ENCODE results near the gene ST3GAL4. TPM values are rescaled to one million over a fixed set of nuclear protein-coding genes. Genes with fewer than 3 reads are reported as not detected.

The ST3GAL4 gene
- total RNA-seq, 1 experiment from 2014 or later, result 13.1 TPM

- ChIA-PET RAD21 (ENCODE audit: low non-redundant PET in 1 of 2, low total read pairs in 2 of 2, uncharacterized antibody in 2 of 2, unreplicated experiment in 2 of 2) (interaction anchor here in 1 of 2 experiments (0.6 kb wide), 1 partner anchor 134 kb away, joined by 5 read pairs; no protein-coding TSS in a partner anchor), CTCF (interaction anchor here (1.4 kb wide), 1 partner anchor 128 kb away, joined by 6 read pairs; no protein-coding TSS in a partner anchor), POLR2A (no interaction called here)
- peak overlapping the region; percentile 69 for H3K4me2 ChIP-seq (ENCODE audit: low read length)
- peaks cover 17 to 38% of the 10 kb centered on the region in 2 experiments for H3K4me1 ChIP-seq (ENCODE audit: control insufficient read depth in 1 of 2, insufficient read depth in 2 of 2, low read length in 2 of 2)
- H3K4me3 ChIP-seq (replicated peaks in 1 of 2; ENCODE audit: low read depth in 1 of 2, low read length in 2 of 2), result peak overlapping the region in 1 of 2 experiments; percentile 36; a peak in 2 of 4 replicates
- H3K9me2 ChIP-seq (ENCODE audit: insufficient read depth), result no peaks in the 10 kb centered on the region
- H3K27me3 ChIP-seq (ENCODE audit: insufficient read depth, low read length), result no peaks in the 10 kb centered on the region
- BruUV-seq (replicated peaks), result no TSS peak
- H3K36me3 ChIP-seq (ENCODE audit: control insufficient read depth in 1 of 2, insufficient read depth in 2 of 2, low read length in 2 of 2), result 0 out of 4 replicates have a peak, but pooled peaks cover 0 to 6% of the 10 kb centered on the region in 2 experiments
- ATAC-seq, result 0 out of 2 replicates have a peak, but pooled peaks have one; percentile 1
- peak overlapping the region; percentile 40; the same call in 1 of the 2 replicates for H3K27ac ChIP-seq (ENCODE audit: low read depth, low read length)
- intact Hi-C loops (cut with micrococcal nuclease), result no loop called here
- peaks cover 33% of the 10 kb centered on the region; the same call in 1 of the 2 replicates for H3K79me2 ChIP-seq (ENCODE audit: insufficient read depth, low read length)
- no peak overlapping the region for H2AFZ ChIP-seq (ENCODE audit: low read depth, low read length, poor library complexity, severe bottlenecking)
- H3K9ac ChIP-seq (ENCODE audit: low read length), result peak overlapping the region; percentile 22
- H3K9me3 ChIP-seq (ENCODE audit: control insufficient read depth in 1 of 2, insufficient read depth in 1 of 2, low read depth in 1 of 2, low read length in 2 of 2), result no peaks in the 10 kb centered on the region
- no peak for TF ChIP-seq ZFX (IDR thresholded peaks at IDR 0.05)
- no peak for TF ChIP-seq TCF7L2 (IDR thresholded peaks at IDR 0.05; ENCODE audit: borderline replicate concordance, extremely low read depth, insufficient read depth, insufficient read length)
- peak; percentile 59; the same call in 1 of the 2 replicates for TF ChIP-seq MAX (IDR thresholded peaks at IDR 0.05)
- no peak for DNase-seq (ENCODE audit: low read depth, low spot score)
- H4K20me1 ChIP-seq (ENCODE audit: insufficient read depth), result no peaks in the 10 kb centered on the region
Measured at GRCh38 chr11:126352934-126353801, 2.3 kb upstream of the ST3GAL4 start.

GRCh38 chr11:126354631-126355323 is 709 bp upstream of the ST3GAL4 start:
- peaks cover 20 to 40% of the 10 kb centered on the region in 2 experiments for H3K4me1 ChIP-seq (ENCODE audit: control insufficient read depth in 1 of 2, insufficient read depth in 2 of 2, low read length in 2 of 2)
- TF ChIP-seq POLR2AphosphoS5 (IDR thresholded peaks at IDR 0.05; ENCODE audit: low read depth, low read length) (no peak), ZFX (IDR thresholded peaks at IDR 0.05) (no peak; the same call in 1 of the 2 replicates), EZH2phosphoT487 (IDR thresholded peaks at IDR 0.05; ENCODE audit: borderline replicate concordance) (no peak), JUND (IDR thresholded peaks at IDR 0.05) (no peak), EGR1 (IDR thresholded peaks at IDR 0.05; ENCODE audit: low read depth) (no peak), SP1 (IDR thresholded peaks at IDR 0.05; ENCODE audit: low read depth) (no peak), CBX3 (IDR thresholded peaks at IDR 0.05; ENCODE audit: low read depth) (no peak), POLR2A (IDR thresholded peaks at IDR 0.05; ENCODE audit: borderline replicate concordance, extremely low read depth, insufficient read depth, insufficient read length) (no peak), REST (IDR thresholded peaks at IDR 0.05; ENCODE audit: low read depth) (no peak), YY1 (IDR thresholded peaks at IDR 0.05; ENCODE audit: extremely low read depth, insufficient replicate concordance, low read depth, low read length) (no peak), TCF7L2 (IDR thresholded peaks at IDR 0.05; ENCODE audit: borderline replicate concordance, extremely low read depth, insufficient read depth, insufficient read length) (no peak), SIN3A (IDR thresholded peaks at IDR 0.05; ENCODE audit: low read depth) (no peak)

More at GRCh38 chr11:126354631-126355323, 709 bp upstream of the ST3GAL4 start:
- Histone ChIP-seq H4K20me1 (ENCODE audit: insufficient read depth) (no peaks in the 10 kb centered on the region), H3K27ac (ENCODE audit: low read depth, low read length) (peak overlapping the region; percentile 75), H3K4me3 (replicated peaks in 1 of 2; ENCODE audit: low read depth in 1 of 2, low read length in 2 of 2) (peak overlapping the region; percentile 73 to 95), H3K9me3 (ENCODE audit: control insufficient read depth in 1 of 2, insufficient read depth in 1 of 2, low read depth in 1 of 2, low read length in 2 of 2) (no peaks in the 10 kb centered on the region), H3K79me2 (ENCODE audit: insufficient read depth, low read length) (peaks cover 32% of the 10 kb centered on the region; the same call in 1 of the 2 replicates), H3K36me3 (ENCODE audit: control insufficient read depth in 1 of 2, insufficient read depth in 2 of 2, low read length in 2 of 2) (0 out of 4 replicates have a peak, but pooled peaks cover 0 to 6% of the 10 kb centered on the region in 2 experiments), H3K9me2 (ENCODE audit: insufficient read depth) (no peaks in the 10 kb centered on the region), H2AFZ (ENCODE audit: low read depth, low read length, poor library complexity, severe bottlenecking) (no peak overlapping the region), H3K27me3 (ENCODE audit: insufficient read depth, low read length) (no peaks in the 10 kb centered on the region), H3K9ac (ENCODE audit: low read length) (peak overlapping the region; percentile 95), H3K4me2 (ENCODE audit: low read length) (peak overlapping the region; percentile 87)
- intact Hi-C loops (cut with micrococcal nuclease), result loop anchor here (2.0 kb wide), 1 partner anchor 50 kb away; no protein-coding TSS in a partner anchor
- ChIA-PET POLR2A (no interaction called here), CTCF (interaction anchor here (1.4 kb wide), 1 partner anchor 126 kb away, joined by 6 read pairs; no protein-coding TSS in a partner anchor), RAD21 (ENCODE audit: low non-redundant PET in 1 of 2, low total read pairs in 2 of 2, uncharacterized antibody in 2 of 2, unreplicated experiment in 2 of 2) (no interaction called here)
- ATAC-seq (peak; percentile 25), DNase-seq (ENCODE audit: low read depth, low spot score) (no peak)
- BruUV-seq (replicated peaks), result TSS peak; percentile 78

All from HCT116 (cell line).